Hematopoietic multipotent progenitor cell treated with erythropoietin and hydrocortisone succinate and interleukin-3 and kit ligand, for 15 days (in vitro differentiated cells): ENCODE results near the gene ITPKB.

ENCODE experiments used
- DNase-seq: peaks from one replicate; pipeline ENCODE4 v3.0.0-alpha.2; 2015; ENCODE audit warnings: low spot score

ITPKB gene

GRCh38 chr1:226637147-226637935, 101.7 kb downstream of the ITPKB start:
- DNase-seq: no peak

DNA sequence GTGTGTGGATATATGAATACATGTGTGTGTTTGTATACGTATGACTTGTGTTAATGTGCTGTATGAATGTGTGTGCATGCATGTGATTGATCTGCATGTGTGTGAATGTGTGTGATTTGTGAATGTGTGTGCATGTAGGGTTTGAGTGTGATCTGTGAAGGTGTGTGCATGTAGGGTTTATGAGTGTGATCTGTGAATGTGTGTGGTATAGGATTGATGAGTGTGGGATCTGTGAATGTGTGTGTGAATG, 102.3 kb downstream of the ITPKB start:
- DNase-seq: no peak

DNA sequence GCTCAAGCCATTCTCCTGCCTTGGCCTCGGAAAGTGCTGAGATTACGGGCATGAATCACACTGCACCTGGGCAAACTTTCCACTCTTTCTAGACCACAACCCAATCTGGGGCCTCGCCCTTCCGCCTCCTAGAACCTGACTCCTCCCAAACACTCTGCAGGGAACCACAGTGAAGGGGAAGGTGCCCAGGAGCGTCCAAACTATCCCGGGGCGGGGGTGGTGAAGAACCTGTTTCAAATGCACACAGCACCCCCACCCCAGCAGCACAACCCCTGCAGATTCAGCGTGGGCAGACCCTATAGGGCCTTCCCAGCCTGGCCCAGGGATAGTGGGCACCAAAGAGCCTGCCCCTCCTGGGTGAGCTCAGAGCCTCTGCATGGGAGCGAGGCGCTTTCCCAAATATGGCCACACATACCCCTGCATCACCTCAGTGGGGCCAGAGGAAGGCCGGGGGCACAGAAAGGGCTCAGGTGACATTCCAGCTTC, 103.6 kb downstream of the ITPKB start:
- no peak for DNase-seq

GRCh38 chr1:226634611-226635246, 104.4 kb downstream of the ITPKB start:
- DNase-seq: no peak

GRCh38 chr1:226634166-226634588, 104.9 kb downstream of the ITPKB start:
- peak; percentile 78 for DNase-seq

- DNase-seq: no peak
Observed at GRCh38 chr1:226633541-226634165, 105.4 kb downstream of the ITPKB start.

DNA sequence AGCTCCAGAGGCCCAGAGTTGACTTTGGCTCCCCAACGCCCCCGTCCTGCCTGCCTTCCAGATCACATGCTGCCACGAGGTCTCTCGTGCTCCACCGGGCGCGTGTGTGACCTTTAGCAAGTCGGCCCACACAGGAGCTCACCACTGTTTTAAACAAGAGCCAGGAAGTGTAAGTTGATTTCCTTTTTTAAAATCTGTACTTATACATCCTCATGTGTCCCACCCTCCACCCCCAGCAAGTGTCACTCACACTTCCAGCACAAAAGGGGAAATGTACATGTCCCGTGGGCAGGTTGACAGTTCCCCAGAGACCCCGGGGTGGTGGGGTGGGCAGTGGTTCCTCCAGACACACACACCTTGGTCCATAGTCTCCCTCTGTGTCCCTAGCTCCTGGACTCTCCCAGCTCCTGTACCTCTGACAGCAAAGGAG, 106.1 kb downstream of the ITPKB start:
- DNase-seq: no peak

DNA sequence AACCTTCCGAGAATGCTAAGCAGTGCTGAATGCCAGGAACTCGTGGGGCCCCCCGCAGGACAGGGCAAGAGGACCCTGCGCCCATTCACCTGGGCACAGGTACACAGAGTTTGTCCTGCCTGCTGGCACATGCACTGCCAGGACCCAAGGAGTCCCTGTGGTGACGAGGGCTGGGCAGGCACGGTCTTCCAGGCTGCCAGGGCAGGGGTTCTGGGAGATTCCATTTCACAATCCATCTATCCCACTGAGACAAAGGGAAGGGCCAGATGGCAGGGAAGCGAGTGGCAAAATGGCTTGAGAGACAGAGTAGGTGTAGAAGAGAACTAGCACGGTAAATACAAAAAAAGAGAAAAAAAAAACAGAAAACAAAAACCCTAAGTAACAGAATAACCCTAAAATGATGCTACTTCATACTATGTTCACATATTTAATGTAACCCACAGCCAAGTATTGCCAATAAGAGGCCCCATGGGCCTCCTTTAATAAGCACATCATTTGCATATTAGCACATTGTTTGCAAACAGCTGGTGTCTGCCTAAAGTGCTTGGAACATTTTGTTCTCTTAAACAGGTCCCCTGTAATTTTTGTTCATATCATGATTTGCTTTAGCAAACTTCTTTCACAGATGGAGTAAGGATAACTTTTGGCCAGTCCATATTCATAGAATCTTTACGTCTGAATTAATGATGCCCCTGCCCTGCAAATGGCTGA, 106.8 kb downstream of the ITPKB start:
- DNase-seq: no peak

DNA sequence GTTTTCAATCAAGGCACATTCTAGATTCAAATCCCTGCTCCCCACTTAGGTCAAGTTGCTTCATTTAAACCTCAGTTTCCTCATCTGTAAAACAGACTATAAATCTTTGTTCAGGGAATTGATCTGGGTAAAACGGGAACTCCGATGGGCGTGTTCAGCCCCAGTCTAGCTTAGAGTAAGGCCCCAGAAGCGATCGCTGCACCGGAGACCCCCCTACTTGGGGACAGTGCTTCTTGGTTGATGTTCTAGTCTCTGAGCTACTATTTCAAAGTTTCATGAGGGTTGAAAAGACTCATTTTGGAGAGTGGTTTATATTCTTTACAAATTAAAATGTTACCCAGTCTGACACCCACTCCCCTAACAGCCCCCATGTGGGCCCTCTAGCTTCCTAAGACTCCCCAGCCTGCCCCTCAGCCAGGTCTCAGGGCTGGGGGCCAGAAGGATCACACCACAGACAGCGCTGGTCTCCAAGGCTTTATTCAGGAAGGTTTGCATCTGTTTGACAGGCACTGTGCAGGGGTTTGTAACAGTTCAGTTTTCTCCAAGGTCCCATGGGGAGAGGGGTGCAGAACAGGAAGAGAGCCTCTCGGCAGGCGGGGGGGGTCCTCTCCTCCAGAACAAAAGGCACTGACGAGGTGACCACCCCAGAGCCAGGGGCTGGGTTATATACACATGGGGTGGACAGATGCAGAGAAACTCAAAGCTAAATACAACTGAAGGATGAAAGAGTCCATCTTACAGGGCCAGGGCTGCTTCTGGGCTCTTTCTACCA, 107.7 kb downstream of the ITPKB start:
- no peak for DNase-seq

- no peak for DNase-seq
Observed at GRCh38 chr1:226630592-226630991, 108.5 kb downstream of the ITPKB start.

DNA sequence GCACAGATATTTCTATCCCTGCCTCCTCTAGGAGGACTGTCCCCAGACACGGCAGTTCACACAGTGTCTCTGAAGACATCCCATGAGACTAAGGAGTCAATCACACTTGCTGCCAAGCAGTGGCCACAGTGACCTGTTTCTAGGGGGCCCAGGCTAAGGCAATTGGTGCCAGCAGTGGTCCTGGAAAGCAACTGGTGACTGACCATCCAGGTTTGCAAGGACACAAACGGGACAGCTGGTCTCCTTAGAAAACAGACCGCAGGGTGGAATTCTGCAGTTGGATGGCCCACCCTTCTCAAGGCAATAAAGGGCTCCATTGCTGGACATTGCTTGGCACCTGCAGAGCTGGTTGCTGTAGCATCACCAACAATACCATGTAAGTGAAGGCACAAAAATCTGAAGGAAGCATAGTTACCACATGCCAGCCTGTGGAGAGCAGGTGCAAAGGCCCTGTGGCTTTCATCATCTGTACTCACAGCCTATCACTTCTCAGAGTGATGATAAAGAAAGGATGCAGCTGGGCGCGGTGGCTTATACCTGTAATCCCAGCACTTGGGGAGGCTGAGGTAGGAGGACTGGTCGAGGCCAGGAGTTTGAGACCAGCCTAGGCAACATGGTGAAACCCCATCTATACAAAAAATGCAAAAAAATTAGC, 109.1 kb downstream of the ITPKB start:
- no peak for DNase-seq

- DNase-seq: no peak
Observed at GRCh38 chr1:226629210-226629895, 109.7 kb downstream of the ITPKB start.

DNA sequence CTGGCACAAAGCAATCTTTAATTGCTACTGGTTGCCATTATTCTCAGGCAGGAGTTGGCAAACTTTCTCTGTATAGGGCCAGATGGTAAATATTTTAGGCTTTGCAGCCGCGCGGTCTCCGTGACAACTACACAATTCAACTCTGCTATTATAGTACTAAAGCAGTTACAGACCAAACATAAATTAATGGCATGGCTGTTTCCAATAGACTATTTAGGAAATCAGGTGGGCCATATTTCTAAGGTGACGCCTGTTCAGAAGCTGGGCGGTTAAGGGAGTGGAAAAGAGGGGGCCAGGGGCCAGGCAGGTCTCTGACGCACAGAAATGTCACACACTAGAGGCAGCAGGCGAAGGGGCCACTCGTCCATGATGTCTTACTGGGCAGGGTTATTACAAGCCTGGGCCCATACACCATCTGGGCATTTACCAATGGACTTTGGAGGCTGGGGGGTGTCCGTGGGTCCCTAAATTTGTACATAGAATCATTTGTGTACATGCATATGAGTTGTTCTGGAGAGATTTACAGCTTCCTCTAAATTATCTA, 110.4 kb downstream of the ITPKB start:
- DNase-seq: no peak

DNA sequence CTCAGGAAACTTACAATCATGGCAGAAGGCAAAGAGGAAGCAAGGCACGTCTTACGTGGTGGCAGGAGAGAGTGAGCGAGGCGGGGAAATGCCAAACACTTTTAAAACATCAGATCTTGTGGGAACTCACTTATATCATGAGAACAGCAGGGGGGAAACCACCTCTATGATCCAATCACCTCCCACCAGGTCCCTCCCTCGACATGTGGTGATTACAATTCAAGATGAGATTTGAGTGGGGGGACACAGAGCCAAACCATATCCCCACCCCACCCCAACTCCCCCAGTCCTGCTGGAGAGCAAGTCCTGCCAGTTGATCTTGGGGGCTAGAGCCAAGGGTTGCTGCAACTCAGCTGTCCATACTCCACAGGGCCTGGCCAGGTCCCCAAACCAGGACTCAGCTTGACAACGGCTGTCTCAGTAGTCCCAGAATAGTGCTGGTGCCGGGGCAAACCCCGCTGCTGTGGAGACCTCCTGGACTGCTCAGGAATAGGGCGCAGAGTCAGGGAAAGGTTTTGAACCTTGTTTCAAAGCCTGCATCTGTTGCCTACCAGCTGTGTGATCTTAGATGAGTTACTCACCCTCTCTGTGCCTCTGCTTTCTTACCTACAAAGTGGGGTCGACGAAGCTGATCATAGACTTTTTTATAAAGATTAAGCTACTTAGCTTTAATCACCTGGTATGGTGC, 111.0 kb downstream of the ITPKB start:
- no peak for DNase-seq

DNA sequence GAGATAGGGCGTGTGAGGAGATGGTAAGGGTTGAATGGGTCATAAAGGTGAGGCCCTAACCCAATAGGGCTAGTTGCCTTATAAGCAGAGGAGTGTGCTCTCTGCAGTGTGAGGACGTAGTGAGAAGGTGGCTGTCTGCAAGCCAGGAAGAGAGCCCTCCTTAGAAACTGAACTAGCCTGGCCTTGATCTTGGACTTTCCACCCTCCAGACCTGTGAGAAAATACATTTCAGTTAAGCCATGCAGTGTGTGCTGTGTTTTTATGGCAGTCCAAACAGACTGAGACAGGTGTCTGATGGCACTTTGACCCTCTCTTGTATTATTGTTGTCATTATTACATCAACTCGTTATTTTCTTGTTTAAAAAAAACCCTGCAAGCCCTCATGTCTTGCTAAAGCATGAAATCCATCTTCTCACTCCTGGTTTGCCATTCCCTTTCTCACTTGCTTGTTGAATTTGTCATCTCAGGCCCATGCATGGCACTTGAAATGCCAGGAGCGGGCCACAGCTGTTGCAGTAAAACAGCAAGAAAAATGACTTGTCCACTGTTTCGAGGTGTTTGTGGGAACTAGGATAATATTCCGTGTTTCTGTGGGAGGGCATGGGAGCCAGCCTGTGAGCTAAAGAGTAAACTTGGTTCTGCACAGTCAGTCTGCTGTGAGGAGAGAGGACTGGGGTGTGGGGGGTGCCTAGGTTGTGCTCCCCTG, 111.9 kb downstream of the ITPKB start:
- no peak for DNase-seq

DNA sequence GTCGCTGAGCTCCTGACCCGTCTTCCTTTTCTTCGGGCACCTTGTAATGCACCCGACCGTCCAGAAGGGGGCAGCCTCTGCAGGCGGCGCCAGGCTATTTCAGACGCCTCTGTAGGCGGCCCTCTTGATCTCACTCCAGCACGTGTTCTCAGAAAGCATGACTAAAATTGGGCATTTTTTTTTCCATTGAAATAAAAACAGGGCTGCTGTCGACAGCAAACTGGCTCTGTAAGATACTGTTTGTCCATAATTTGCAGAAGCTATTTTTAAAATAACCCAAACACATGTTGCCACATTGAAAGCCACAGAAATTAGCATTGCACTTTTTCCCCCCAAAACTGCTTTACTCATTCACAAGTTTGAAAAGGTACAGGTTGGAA, 112.5 kb downstream of the ITPKB start:
- DNase-seq: peak; percentile 69

DNA sequence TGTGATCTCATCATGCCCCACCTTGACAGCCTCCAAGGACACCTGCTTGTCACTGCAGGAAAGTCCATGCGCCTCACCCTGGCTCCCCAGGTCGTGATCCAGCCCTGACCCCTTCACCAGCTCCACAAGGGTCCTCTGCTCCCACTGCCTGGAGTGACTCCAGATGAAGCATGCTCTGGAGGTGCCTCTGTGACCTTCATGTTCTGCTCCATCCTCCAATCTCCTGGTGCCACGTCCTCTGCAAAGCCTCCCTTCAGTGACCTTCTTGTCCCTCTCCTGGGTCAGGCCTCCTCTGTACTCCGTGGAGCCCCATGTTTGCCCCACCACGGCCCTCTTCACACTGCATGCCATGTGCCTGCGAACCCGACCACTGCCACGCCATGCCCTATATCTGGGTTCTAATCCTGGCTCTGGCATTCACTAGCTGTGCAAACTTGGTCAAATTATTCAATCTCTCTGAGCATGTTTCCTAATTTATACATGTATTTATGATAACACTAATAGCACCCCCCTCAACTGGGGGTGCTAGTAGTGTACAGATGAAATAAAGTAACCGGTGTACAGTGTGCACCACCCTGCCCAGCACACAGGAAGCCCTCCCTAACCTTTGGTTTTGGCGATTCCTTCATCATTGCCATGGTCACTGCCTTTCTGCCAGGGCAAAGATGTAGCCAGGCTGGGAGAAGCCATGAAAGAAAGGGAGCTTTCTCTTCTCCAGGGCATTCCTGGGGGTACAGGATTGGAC, 113.1 kb downstream of the ITPKB start:
- no peak for DNase-seq

GRCh38 chr1:226625326-226625725, 113.8 kb downstream of the ITPKB start:
- DNase-seq: no peak

GRCh38 chr1:226624526-226624925, 114.6 kb downstream of the ITPKB start:
- no peak for DNase-seq
